ENCODE results near the gene ATP1B1. TPM values are rescaled to one million over a fixed set of nuclear protein-coding genes. Genes with fewer than 3 reads are reported as not detected.

The ATP1B1 gene
- total and polyA plus RNA-seq, 2 of the 8 experiments (the other 6 are each of a cell fraction or from before 2014, with no cell fraction given), result 16.3 to 76.5 TPM

GRCh38 chr1:169144941-169145626, 38.6 kb downstream of the ATP1B1 start (continued):
- TF ChIP-seq USF2 (IDR thresholded peaks at IDR 0.05; ENCODE audit: low read length) (no peak), SP4 (IDR thresholded peaks at IDR 0.05; ENCODE audit: low read length) (no peak), JUN (IDR thresholded peaks at IDR 0.05; ENCODE audit: low read depth, low read length) (no peak), CBX5 (IDR thresholded peaks at IDR 0.05; ENCODE audit: low read depth, low read length) (no peak), CTCF (IDR thresholded peaks at IDR 0.05; ENCODE audit: control extremely low read depth in 1 of 3, insufficient read depth in 1 of 3, low read depth in 1 of 3, low read length in 3 of 3) (no peak)
- TF ChIP-seq, protein P1, sequence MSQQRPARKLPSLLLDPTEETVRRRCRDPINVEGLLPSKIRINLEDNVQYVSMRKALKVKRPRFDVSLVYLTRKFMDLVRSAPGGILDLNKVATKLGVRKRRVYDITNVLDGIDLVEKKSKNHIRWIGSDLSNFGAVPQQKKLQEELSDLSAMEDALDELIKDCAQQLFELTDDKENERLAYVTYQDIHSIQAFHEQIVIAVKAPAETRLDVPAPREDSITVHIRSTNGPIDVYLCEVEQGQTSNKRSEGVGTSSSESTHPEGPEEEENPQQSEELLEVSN (IDR thresholded peaks at IDR 0.05), result no peak

All from H1 (cell line).